Endothelial cell of umbilical vein (primary cell): ENCODE data around the gene UBL7. TPM values are rescaled to one million over a fixed set of nuclear protein-coding genes. Genes with fewer than 3 reads are reported as not detected.

Source experiments
- BruUV-seq: library from RNA; stranded (reverse); fragments of 400-500 nt; replicated peaks from 2 replicates; lab custom pipeline; 2021; lab: Mats Ljungman, UMichigan
- CTCF ChIA-PET: fragments of 300-600, 350-600 bp; sonication (Branson Sonifier 250); formaldehyde crosslinking; loops from one replicate; lab custom pipeline; 2021; ENCODE audit warnings: antibody characterized with exemption, inconsistent platforms; lab: Charles Lee
- POLR2A ChIA-PET: fragments of 300-600, 350-600 bp; sonication (Branson Sonifier 250); formaldehyde crosslinking; loops from one replicate; lab custom pipeline; 2021; ENCODE audit warnings: antibody characterized with exemption, inconsistent platforms; lab: Charles Lee
- DNase-seq: peaks from one replicate; pipeline ENCODE4 v3.0.0-alpha.2; 2011; ENCODE audit warnings: low read depth, low spot score
- FAIRE-seq: peaks from 2 replicates; lab custom pipeline; 2011; peaks lifted over from hg19 to GRCh38; lab: Jason Lieb, UNC
- H2AFZ ChIP-seq: 2 replicates; pipeline ENCODE4 v1.6.0; 2012; ENCODE audit warnings: low read depth, low read length, control low read depth, inconsistent platforms
- H3K27ac ChIP-seq: 2 replicates; pipeline ENCODE4 v1.5.1; 2011; ENCODE audit warnings: low read depth, mild to moderate bottlenecking, control low read depth, low read length, moderate library complexity; ENCODE audit not compliant: insufficient read depth
- H3K27me3 ChIP-seq, 2 experiments: 2 replicates each; pipeline versions ENCODE4 v1.6.0 to v1.6.1; 2011; ENCODE audit warnings: low read length in 2 of 2, mixed read lengths in 1 of 2; ENCODE audit not compliant: control insufficient read depth in 2 of 2, insufficient read depth in 2 of 2
- H3K36me3 ChIP-seq, 2 experiments: 2 replicates in 1 of 2; 3 replicates in 1 of 2; pipeline ENCODE4 v1.5.1; 2011; ENCODE audit warnings: low read length in 2 of 2, mild to moderate bottlenecking in 1 of 2, moderate library complexity in 1 of 2; ENCODE audit not compliant: control insufficient read depth in 2 of 2, insufficient read depth in 2 of 2; ENCODE audit errors: extremely low read depth in 1 of 2
- H3K4me1 ChIP-seq: 3 replicates; pipeline ENCODE4 v1.5.1; 2011; ENCODE audit warnings: mild to moderate bottlenecking, low read length; ENCODE audit not compliant: control insufficient read depth, insufficient read depth; ENCODE audit errors: extremely low read depth
- H3K4me2 ChIP-seq: 2 replicates; pipeline ENCODE4 v1.6.1; 2011; ENCODE audit warnings: low read length, control low read depth, mixed read lengths; ENCODE audit not compliant: insufficient read depth
- H3K4me3 ChIP-seq, 3 experiments: fragments of 200-600 bp in 1 of 3; sonication (generic), shearing (Covaris generic) in 1 of 3; replicated peaks in 1 of 3; 2 replicates each; pipeline ENCODE4 v1.5.1; 2011 to 2016; ENCODE audit warnings: control low read depth in 3 of 3, low read length in 3 of 3, mild to moderate bottlenecking in 2 of 3, inconsistent platforms in 1 of 3, low read depth in 1 of 3, moderate library complexity in 1 of 3; ENCODE audit not compliant: insufficient read depth in 1 of 3
- H3K79me2 ChIP-seq: 2 replicates; pipeline ENCODE4 v1.6.0; 2012; ENCODE audit warnings: low read length, inconsistent platforms; ENCODE audit not compliant: control insufficient read depth, insufficient read depth
- H3K9ac ChIP-seq: replicated peaks from 2 replicates; pipeline ENCODE3; 2011; ENCODE audit warnings: low read length, control low read depth; ENCODE audit not compliant: insufficient read depth; ENCODE audit errors: extremely low read depth
- H3K9me1 ChIP-seq: replicated peaks from 3 replicates; pipeline ENCODE4 v1.6.0; 2011; ENCODE audit warnings: mild to moderate bottlenecking, low read length; ENCODE audit not compliant: control insufficient read depth, insufficient read depth; ENCODE audit errors: extremely low read depth
- H3K9me3 ChIP-seq: replicated peaks from 2 replicates; pipeline ENCODE4 v1.5.1; 2012; ENCODE audit warnings: low read length, inconsistent platforms; ENCODE audit not compliant: control insufficient read depth, insufficient read depth
- H4K20me1 ChIP-seq: replicated peaks from 2 replicates; pipeline ENCODE3; 2011; ENCODE audit warnings: mild to moderate bottlenecking, low read length; ENCODE audit not compliant: control insufficient read depth, insufficient read depth; ENCODE audit errors: extremely low read depth
- EZH2 ChIP-seq: IDR thresholded peaks from 2 replicates; pipeline ENCODE4 v1.6.1; 2012; ENCODE audit warnings: borderline replicate concordance, low read depth, mild to moderate bottlenecking, moderate library complexity, low read length, inconsistent platforms; ENCODE audit not compliant: severe bottlenecking
- FOS ChIP-seq: IDR thresholded peaks from 2 replicates; pipeline ENCODE4 v1.6.1; 2011; ENCODE audit warnings: mild to moderate bottlenecking, low read length, moderate library complexity, borderline replicate concordance; ENCODE audit not compliant: insufficient read depth
- GATA2 ChIP-seq: IDR thresholded peaks from 2 replicates; pipeline ENCODE4 v1.7.0; 2011; ENCODE audit warnings: low read depth, mild to moderate bottlenecking, moderate library complexity, mixed read lengths, low read length; ENCODE audit not compliant: insufficient read length, insufficient read depth
- JUN ChIP-seq: IDR thresholded peaks from 2 replicates; pipeline ENCODE4 v1.6.1; 2011; ENCODE audit warnings: borderline replicate concordance, low read depth; ENCODE audit not compliant: insufficient read length, insufficient read depth
- MAX ChIP-seq: IDR thresholded peaks from 2 replicates; pipeline ENCODE4 v1.6.1; 2011; ENCODE audit not compliant: insufficient read depth, insufficient read length
- MYC ChIP-seq: IDR thresholded peaks from one replicate; pipeline ENCODE4 v1.6.1; 2011; ENCODE audit warnings: mild to moderate bottlenecking, low read depth, low read length
- POLR2A ChIP-seq: IDR thresholded peaks from 2 replicates; pipeline ENCODE4 v1.6.1; 2012; ENCODE audit warnings: low read depth, mild to moderate bottlenecking, control low read depth, low read length
- POLR2AphosphoS5 ChIP-seq: IDR thresholded peaks from 2 replicates; pipeline ENCODE4 v1.6.1; 2012; ENCODE audit warnings: low read depth, mild to moderate bottlenecking, control low read depth, low read length, moderate library complexity; ENCODE audit not compliant: insufficient read depth
- dilution Hi-C: fragments of 300-500 bp; cut with MboI; formaldehyde crosslinking; loops from one replicate; pipeline ENCODE4 v1.15.0; 2019; ENCODE audit warnings: low sequenced_read_pairs; ENCODE audit not compliant: extremely low pct_ligation_motif_present
- intact Hi-C: fragments of 100-400 bp; cut with micrococcal nuclease; formaldehyde crosslinking; loops from one replicate; pipeline ENCODE4 v1.10.0; 2022
- polyA plus RNA-seq, 4 experiments: library from polyadenylated mRNA; depleted of rRNA in 3 of 4; stranded (reverse) in 3 of 4; unstranded in 1 of 4; fragments of >200 nt; gene quantifications; 2 replicates each; pipeline versions ENCODE4 v1.2.1 to v1.2.3, GENCODE V29; 2011 to 2012; ENCODE audit warnings: missing spikeins in 1 of 4
- total RNA-seq: library from RNA; stranded (reverse); gene quantifications from 2 replicates; pipeline ENCODE4 v1.2.3, GENCODE V29; 2021
- TF ChIP-seq, protein P1 (sequence below), 2 donors: IDR thresholded peaks; 1 replicate in 1 of 2; 2 replicates in 1 of 2; pipeline ENCODE4 v1.5.1; 2011; ENCODE audit warnings: low read length in 2 of 2, mild to moderate bottlenecking in 2 of 2, moderate library complexity in 2 of 2, control low read depth in 1 of 2, inconsistent platforms in 1 of 2, low read depth in 1 of 2; ENCODE audit not compliant: insufficient read depth in 1 of 2; ENCODE audit errors: extremely low read depth in 1 of 2

The UBL7 gene
- total and polyA plus RNA-seq, 2 donors (not counting 3 experiments of a cell fraction or from before 2014, with no cell fraction given), result 32.8 to 90.4 TPM

DNA sequence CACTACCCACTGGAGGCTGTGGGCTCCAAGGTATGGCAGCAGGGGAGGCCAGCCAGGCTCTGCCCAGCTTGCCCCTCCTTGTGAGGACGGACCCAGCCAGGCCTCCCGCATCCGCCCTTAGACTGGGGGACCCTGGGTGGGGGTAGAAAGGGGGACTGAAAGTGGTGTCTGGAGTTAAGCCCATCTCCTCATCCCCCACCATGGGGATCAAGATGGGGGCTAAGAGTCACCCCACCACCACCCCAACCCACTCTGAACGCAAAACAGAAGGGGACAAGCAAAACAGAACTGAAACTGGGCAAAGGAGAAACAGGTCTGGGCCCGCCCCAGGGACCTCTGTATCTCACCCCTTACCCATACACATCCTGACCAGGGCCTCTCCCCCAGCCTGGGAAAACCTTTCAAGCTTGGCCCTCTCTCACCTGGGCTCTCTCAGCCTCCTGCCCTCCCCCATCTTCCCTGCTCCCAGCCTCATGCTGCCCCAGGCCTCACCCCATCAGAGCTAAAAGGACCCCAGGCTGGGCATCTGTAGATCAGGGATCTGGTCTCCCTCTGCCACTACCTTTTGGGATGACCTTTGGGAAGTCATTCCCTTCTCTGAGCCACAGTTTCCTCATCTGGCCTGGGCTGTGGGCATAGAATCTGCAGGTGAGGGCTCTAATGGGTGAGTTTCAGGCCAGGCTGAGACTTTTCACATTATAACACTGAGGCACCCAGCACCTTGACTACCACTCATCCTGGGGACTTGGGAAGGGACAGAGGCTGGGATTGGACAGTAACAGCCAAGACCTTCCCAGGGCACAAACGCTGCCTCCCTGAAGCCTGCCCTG is 63.5 kb downstream of the UBL7 start:
- intact Hi-C loops (no loop called here), dilution Hi-C loops (no loop called here)
- Histone ChIP-seq H3K9me1 (no peaks in the 10 kb centered on the region), H3K36me3 (no peaks in the 10 kb centered on the region), H4K20me1 (no peaks in the 10 kb centered on the region), H3K79me2 (no peaks in the 10 kb centered on the region), H3K4me3 (no peak overlapping the region), H3K27ac (no peak overlapping the region), H3K4me2 (no peak overlapping the region), H3K9ac (no peak overlapping the region), H3K4me1 (peaks cover 3% of the 10 kb centered on the region), H3K9me3 (no peaks in the 10 kb centered on the region), H3K27me3 (peaks cover 0 to 3% of the 10 kb centered on the region in 2 experiments), H2AFZ (no peak overlapping the region)
- BruUV-seq, result no TSS peak
- ChIA-PET POLR2A (no interaction called here), CTCF (no interaction called here)
- FAIRE-seq (no peak), DNase-seq (no peak)
- TF ChIP-seq GATA2 (no peak), MAX (no peak), JUN (no peak), FOS (no peak), MYC (no peak), POLR2A (no peak), POLR2AphosphoS5 (no peak), EZH2 (no peak)
- TF ChIP-seq, protein P1, sequence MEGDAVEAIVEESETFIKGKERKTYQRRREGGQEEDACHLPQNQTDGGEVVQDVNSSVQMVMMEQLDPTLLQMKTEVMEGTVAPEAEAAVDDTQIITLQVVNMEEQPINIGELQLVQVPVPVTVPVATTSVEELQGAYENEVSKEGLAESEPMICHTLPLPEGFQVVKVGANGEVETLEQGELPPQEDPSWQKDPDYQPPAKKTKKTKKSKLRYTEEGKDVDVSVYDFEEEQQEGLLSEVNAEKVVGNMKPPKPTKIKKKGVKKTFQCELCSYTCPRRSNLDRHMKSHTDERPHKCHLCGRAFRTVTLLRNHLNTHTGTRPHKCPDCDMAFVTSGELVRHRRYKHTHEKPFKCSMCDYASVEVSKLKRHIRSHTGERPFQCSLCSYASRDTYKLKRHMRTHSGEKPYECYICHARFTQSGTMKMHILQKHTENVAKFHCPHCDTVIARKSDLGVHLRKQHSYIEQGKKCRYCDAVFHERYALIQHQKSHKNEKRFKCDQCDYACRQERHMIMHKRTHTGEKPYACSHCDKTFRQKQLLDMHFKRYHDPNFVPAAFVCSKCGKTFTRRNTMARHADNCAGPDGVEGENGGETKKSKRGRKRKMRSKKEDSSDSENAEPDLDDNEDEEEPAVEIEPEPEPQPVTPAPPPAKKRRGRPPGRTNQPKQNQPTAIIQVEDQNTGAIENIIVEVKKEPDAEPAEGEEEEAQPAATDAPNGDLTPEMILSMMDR (IDR thresholded peaks at IDR 0.05; ENCODE audit: extremely low read depth in 1 of 2, insufficient read depth in 1 of 2, low read depth in 1 of 2, low read length in 2 of 2), result no peak
